BE2C (cell line): ENCODE results near the gene CD209.

Source experiments
- DNase-seq: peaks from one replicate; pipeline ENCODE4 v3.0.0-alpha.2; 2020
- H3K27me3 ChIP-seq: fragments of 250-450 bp; sonication (Bioruptor Pico); 2 replicates; pipeline ENCODE4 v1.5.1; 2020; ENCODE audit warnings: mild to moderate bottlenecking
- H3K36me3 ChIP-seq: fragments of 250-450 bp; sonication (Bioruptor Pico); 2 replicates; pipeline ENCODE4 v1.5.1; 2020; ENCODE audit warnings: mild to moderate bottlenecking
- H3K4me1 ChIP-seq: fragments of 250-450 bp; sonication (Bioruptor Pico); 2 replicates; pipeline ENCODE4 v1.5.1; 2020
- H3K4me3 ChIP-seq: 2 replicates; pipeline ENCODE4 v1.5.1; 2011; ENCODE audit warnings: low read depth, low read length
- H3K9me3 ChIP-seq: fragments of 250-450 bp; sonication (Bioruptor Pico); 2 replicates; pipeline ENCODE4 v1.5.1; 2020
- TF ChIP-seq, protein P1 (sequence below): IDR thresholded peaks from 2 replicates; pipeline ENCODE4 v1.5.1; 2012; ENCODE audit warnings: mild to moderate bottlenecking, low read depth, low read length

The CD209 gene

DNA sequence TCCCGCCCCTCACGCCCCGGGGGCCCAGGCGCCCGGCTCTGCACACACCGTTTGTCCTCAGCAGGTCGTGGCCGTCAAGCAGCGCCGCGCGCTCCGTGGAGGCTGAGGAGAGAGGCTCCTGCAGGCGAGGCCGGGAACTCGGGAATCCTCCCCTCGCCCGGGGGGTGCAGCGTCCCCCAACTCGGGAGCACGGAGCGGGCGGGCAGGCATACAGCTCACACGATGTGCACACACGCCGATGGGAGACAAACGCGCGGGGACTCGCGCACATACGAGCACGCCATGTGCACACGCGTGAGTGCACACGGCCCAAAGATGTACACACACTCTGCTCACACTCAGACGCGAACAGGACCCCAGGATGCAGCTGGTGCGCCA lies 16.1 kb downstream of the CD209 start:
- DNase-seq, result no peak
- no peaks in the 10 kb centered on the region for H3K36me3 ChIP-seq
- H3K27me3 ChIP-seq, result peaks cover 59% of the 10 kb centered on the region
- no peaks in the 10 kb centered on the region for H3K9me3 ChIP-seq
- no peak overlapping the region for H3K4me3 ChIP-seq
- no peaks in the 10 kb centered on the region for H3K4me1 ChIP-seq
- TF ChIP-seq, protein P1, sequence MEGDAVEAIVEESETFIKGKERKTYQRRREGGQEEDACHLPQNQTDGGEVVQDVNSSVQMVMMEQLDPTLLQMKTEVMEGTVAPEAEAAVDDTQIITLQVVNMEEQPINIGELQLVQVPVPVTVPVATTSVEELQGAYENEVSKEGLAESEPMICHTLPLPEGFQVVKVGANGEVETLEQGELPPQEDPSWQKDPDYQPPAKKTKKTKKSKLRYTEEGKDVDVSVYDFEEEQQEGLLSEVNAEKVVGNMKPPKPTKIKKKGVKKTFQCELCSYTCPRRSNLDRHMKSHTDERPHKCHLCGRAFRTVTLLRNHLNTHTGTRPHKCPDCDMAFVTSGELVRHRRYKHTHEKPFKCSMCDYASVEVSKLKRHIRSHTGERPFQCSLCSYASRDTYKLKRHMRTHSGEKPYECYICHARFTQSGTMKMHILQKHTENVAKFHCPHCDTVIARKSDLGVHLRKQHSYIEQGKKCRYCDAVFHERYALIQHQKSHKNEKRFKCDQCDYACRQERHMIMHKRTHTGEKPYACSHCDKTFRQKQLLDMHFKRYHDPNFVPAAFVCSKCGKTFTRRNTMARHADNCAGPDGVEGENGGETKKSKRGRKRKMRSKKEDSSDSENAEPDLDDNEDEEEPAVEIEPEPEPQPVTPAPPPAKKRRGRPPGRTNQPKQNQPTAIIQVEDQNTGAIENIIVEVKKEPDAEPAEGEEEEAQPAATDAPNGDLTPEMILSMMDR, result no peak

DNA sequence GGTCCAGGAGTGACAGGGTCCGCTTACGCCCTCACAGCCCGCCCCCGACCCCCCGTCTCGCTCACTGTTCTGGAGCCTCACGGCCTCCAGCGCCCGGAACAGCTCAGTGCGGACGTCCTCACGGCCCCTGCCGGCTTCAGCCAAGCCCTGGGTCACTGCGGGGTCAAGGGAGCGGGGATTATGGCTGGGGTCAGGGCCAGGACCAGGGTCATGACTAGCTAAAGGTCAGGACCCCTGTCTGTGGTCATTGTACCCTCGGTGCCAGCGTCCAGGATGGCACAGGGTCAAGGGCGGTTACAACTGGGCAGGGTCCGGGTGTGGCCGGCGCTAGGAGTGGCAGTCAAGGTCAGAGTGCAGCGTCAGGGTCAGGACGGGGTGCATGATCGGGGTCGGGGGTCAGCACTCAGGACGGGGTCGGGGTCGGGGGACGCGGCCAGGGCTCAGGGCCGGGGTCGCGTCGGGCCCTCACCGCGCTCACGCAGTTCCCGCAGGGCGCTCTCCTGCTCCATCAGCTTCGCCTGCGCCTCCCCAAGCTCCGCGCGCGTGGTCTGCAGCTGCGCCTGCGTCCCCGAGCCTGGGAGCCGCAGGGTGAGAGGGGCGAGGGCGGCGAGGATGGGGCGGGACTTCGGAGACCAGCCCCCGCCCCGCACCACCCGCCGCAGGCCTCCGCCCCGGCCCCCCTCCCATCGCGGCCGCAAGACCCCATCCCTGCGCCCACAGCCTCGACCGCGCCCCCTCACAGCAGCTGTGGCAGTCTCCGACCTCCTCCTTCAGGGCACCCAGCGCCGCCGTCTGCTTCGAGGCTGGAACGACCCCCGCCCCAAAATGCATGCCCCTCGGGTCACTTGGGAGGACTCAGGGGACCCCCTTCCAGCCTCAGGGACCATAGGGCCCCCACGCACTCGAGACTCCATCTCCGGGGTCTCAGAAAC lies 16.8 kb downstream of the CD209 start:
- TF ChIP-seq, protein P1, result no peak
- DNase-seq, result no peak
- H3K27me3 ChIP-seq, result peaks cover 64% of the 10 kb centered on the region

DNA sequence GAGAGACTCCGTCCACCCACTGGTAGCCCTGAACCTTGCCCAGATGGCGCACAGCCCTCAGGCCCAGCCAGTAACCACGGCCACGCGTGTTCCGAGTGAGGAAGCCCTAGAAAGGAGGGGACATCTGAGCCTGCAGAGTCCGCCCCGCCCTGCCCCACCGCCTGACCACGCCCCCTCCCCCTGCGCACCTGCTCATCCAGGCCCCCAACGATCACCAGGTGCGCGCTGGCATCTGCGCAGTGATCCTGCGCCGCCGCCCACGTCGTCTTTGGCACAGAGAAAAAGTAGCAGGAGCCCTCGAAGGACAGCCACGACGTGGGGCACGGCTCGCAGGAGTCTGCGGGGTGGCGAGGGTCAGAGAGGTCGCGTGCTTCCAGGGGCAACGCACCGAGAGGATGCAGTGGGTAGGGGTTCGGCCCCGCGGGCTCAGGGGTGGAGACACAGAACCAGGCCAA lies 17.5 kb downstream of the CD209 start:
- no peak overlapping the region for H3K4me3 ChIP-seq
- H3K36me3 ChIP-seq, result no peaks in the 10 kb centered on the region
- TF ChIP-seq, protein P1, result no peak
- no peak for DNase-seq
- H3K27me3 ChIP-seq, result peaks cover 71% of the 10 kb centered on the region
- no peaks in the 10 kb centered on the region for H3K4me1 ChIP-seq
- no peaks in the 10 kb centered on the region for H3K9me3 ChIP-seq

More for the DNA sequence above, 16.8 kb downstream of the CD209 start:
- no peak overlapping the region for H3K4me3 ChIP-seq
- no peaks in the 10 kb centered on the region for H3K4me1 ChIP-seq
- H3K9me3 ChIP-seq, result no peaks in the 10 kb centered on the region
- no peaks in the 10 kb centered on the region for H3K36me3 ChIP-seq

DNA sequence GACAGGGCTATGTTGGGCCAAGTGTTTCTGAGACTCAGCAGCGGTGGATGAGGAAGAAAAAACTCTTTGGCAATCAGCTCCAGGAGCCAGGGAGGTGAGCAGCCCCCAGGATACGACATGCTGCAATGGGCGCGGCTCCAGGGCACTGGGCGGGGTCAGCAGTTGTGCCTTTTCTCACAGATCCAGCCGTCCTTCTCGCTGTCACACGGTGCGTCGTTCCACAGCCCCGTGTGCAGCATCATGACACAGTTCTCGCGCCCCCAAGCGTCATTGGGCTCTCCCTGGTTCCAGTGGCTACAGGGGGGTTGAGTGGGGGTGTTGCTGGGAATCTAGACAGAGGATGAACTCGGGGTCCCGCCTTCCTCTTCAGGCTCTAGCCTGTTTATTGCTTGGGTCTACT lies 18.1 kb downstream of the CD209 start:
- no peaks in the 10 kb centered on the region for H3K4me1 ChIP-seq
- no peaks in the 10 kb centered on the region for H3K36me3 ChIP-seq
- H3K9me3 ChIP-seq, result no peaks in the 10 kb centered on the region
- no peak overlapping the region for H3K4me3 ChIP-seq
- peaks cover 68% of the 10 kb centered on the region for H3K27me3 ChIP-seq
- no peak for DNase-seq
- TF ChIP-seq, protein P1, result no peak

DNA sequence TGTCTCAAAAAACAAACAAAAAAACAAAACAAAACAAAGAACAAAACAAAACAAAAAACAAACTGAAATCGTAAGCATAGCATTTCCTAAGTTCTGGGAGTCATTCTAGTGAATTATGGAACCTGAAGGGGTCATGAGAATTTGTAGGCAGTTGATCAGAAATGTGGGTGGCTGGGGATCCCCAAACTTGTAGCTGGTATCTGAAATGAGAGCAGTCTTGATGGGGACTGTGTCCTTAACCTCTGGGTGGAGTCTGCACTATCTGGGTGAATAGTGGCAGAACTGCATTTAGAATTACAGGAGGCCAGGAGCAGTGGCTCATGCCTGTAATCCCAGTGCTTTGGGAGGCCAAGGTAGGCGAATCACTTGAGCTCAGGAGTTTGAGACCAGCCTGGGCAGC lies 21.5 kb downstream of the CD209 start:
- Histone ChIP-seq H3K4me3 (no peak overlapping the region), H3K36me3 (no peaks in the 10 kb centered on the region), H3K4me1 (no peaks in the 10 kb centered on the region), H3K27me3 (peaks cover 45% of the 10 kb centered on the region), H3K9me3 (no peaks in the 10 kb centered on the region)
- TF ChIP-seq, protein P1, result no peak
- no peak for DNase-seq

DNA sequence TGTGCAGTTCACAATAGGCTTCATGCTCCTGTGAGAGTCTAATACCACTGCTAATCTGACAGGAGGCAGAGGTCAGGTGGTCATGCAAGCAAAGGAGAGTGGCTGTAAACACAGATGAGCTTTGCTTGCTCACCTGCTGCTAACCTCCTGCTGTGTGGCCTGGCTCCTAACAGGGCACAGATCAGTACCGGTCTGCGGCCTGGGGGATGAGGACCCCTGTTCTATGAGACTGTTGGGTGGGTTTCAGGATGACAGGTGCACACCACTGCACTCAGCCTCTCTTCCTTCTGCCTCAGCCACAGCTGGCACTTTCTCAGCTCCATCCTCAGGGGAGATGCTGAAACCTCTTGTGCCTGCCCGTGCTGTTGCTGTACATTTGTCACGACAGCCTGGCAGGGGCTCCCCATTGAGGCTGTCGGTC lies 25.1 kb downstream of the CD209 start:
- Histone ChIP-seq H3K36me3 (no peaks in the 10 kb centered on the region), H3K9me3 (no peaks in the 10 kb centered on the region), H3K4me3 (no peak overlapping the region), H3K4me1 (no peaks in the 10 kb centered on the region), H3K27me3 (peaks cover 13% of the 10 kb centered on the region)
- TF ChIP-seq, protein P1, result no peak
- DNase-seq, result no peak
